HUES64 (cell line): Measurements from ENCODE around the gene OPHN1.

Source experiments
- H3K27ac ChIP-seq: 2 replicates; pipeline ENCODE4 v1.7.0; 2013; ENCODE audit warnings: low read depth, low read length, inconsistent platforms
- H3K27me3 ChIP-seq: 2 replicates; pipeline ENCODE4 v1.6.1; 2013; ENCODE audit warnings: mild to moderate bottlenecking, low read length; ENCODE audit not compliant: insufficient read depth
- H3K36me3 ChIP-seq: 2 replicates; pipeline ENCODE4 v1.6.1; 2013; ENCODE audit warnings: mild to moderate bottlenecking, low read length; ENCODE audit not compliant: insufficient read depth
- H3K4me1 ChIP-seq: 2 replicates; pipeline ENCODE4 v1.6.1; 2013; ENCODE audit warnings: mild to moderate bottlenecking, low read length, moderate library complexity; ENCODE audit not compliant: insufficient read depth
- H3K4me3 ChIP-seq: 2 replicates; pipeline ENCODE4 v1.5.1; 2013; ENCODE audit warnings: mild to moderate bottlenecking, low read length, moderate library complexity
- H3K9ac ChIP-seq: 2 replicates; pipeline ENCODE4 v1.6.1; 2013; ENCODE audit warnings: mild to moderate bottlenecking, low read depth, low read length
- H3K9me3 ChIP-seq: 2 replicates; pipeline ENCODE4 v1.6.1; 2013; ENCODE audit warnings: low read depth, low read length; ENCODE audit not compliant: insufficient read depth
- WGBS: fragments of 150-250, 120-280 bp; methylation state at CpG from one replicate; pipeline ENCODE4 v1.1.7; 2013; ENCODE audit warnings: missing lambda C conversion rate; 5-methylcytosine and 5-hydroxymethylcytosine counted together

Gene OPHN1

GRCh38 chrX:68422478-68422877 is 10.8 kb downstream of the OPHN1 start:
- Histone ChIP-seq H3K9ac (no peak overlapping the region), H3K9me3 (no peaks in the 10 kb centered on the region), H3K36me3 (no peaks in the 10 kb centered on the region), H3K4me1 (no peaks in the 10 kb centered on the region), H3K27ac (no peak overlapping the region), H3K4me3 (no peak overlapping the region), H3K27me3 (no peaks in the 10 kb centered on the region)

- no peak overlapping the region for H3K27ac ChIP-seq
- H3K27me3 ChIP-seq: no peaks in the 10 kb centered on the region
- H3K9ac ChIP-seq: no peak overlapping the region
- no peaks in the 10 kb centered on the region for H3K4me1 ChIP-seq
- no peaks in the 10 kb centered on the region for H3K9me3 ChIP-seq
- WGBS: 83% methylated on average over 1 of the region's 3 CpGs
- no peaks in the 10 kb centered on the region for H3K36me3 ChIP-seq
- H3K4me3 ChIP-seq: no peak overlapping the region
These were observed 11.7 kb downstream of the OPHN1 start for GRCh38 chrX:68421636-68422035.

- Histone ChIP-seq H3K27ac (no peak overlapping the region), H3K36me3 (no peaks in the 10 kb centered on the region), H3K27me3 (no peaks in the 10 kb centered on the region), H3K9ac (no peak overlapping the region), H3K4me3 (no peak overlapping the region), H3K9me3 (no peaks in the 10 kb centered on the region), H3K4me1 (no peaks in the 10 kb centered on the region)
- 81% methylated on average over 2 of the region's 2 CpGs for WGBS
These were observed 12.7 kb downstream of the OPHN1 start for GRCh38 chrX:68420559-68420958.

GRCh38 chrX:68419975-68420374 is 13.3 kb downstream of the OPHN1 start:
- Histone ChIP-seq H3K4me1 (no peaks in the 10 kb centered on the region), H3K4me3 (no peak overlapping the region), H3K9me3 (no peaks in the 10 kb centered on the region), H3K9ac (no peak overlapping the region), H3K27ac (no peak overlapping the region), H3K27me3 (no peaks in the 10 kb centered on the region), H3K36me3 (no peaks in the 10 kb centered on the region)
- 67% methylated on average over 3 of the region's 3 CpGs for WGBS

DNA sequence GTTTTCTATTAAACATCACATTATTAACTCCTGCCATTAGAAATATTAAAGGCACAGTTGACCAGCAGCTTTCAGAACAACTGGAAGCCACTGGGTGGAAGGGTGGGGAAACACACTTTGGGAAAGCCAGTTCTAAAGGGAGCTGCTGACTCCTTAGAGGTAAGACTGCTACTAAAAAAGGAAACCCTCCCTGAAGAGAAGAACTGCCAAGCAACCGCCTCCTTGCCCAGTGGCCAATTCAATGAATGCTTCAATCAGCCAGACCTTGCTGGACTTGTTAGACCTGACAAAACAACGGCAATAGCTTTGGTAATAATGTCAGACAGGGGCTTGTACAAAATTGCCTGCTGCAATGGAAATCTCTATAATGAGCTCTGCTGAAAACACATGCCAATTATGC is 15.6 kb downstream of the OPHN1 start:
- Histone ChIP-seq H3K4me3 (no peak overlapping the region), H3K9me3 (no peaks in the 10 kb centered on the region), H3K27ac (no peak overlapping the region), H3K4me1 (no peaks in the 10 kb centered on the region), H3K9ac (no peak overlapping the region), H3K27me3 (no peaks in the 10 kb centered on the region), H3K36me3 (no peaks in the 10 kb centered on the region)
- 100% methylated on average over 2 of the region's 2 CpGs for WGBS

DNA sequence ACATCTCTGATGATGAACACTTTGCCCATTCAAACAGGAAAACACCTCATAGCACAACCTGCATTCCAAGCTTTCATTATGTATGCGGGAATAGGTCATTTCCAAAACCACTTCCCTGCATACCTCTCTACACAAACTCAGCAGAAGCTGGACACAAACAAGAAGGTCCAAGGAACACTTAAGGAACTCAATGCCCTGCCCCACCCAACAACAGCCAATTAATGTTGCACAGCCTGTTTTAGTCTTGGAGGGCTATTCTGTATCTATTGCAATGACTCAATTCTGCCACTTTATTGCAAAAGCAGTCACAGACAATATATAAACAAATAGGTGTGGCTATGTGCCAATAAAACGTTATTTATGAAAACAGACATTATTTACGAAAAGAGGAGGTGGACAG is 16.7 kb downstream of the OPHN1 start:
- no peaks in the 10 kb centered on the region for H3K9me3 ChIP-seq
- H3K4me1 ChIP-seq: no peaks in the 10 kb centered on the region
- 98% methylated on average over 3 of the region's 3 CpGs for WGBS

GRCh38 chrX:68415316-68415715 is 18.0 kb downstream of the OPHN1 start:
- Histone ChIP-seq H3K27ac (no peak overlapping the region), H3K36me3 (no peaks in the 10 kb centered on the region), H3K9ac (no peak overlapping the region), H3K9me3 (no peaks in the 10 kb centered on the region), H3K27me3 (no peaks in the 10 kb centered on the region), H3K4me1 (no peaks in the 10 kb centered on the region), H3K4me3 (no peak overlapping the region)
- WGBS: 100% methylated on average over 1 of the region's 1 CpG

More for the DNA sequence above, 16.7 kb downstream of the OPHN1 start:
- Histone ChIP-seq H3K27ac (no peak overlapping the region), H3K27me3 (no peaks in the 10 kb centered on the region), H3K4me3 (no peak overlapping the region), H3K9ac (no peak overlapping the region), H3K36me3 (no peaks in the 10 kb centered on the region)

DNA sequence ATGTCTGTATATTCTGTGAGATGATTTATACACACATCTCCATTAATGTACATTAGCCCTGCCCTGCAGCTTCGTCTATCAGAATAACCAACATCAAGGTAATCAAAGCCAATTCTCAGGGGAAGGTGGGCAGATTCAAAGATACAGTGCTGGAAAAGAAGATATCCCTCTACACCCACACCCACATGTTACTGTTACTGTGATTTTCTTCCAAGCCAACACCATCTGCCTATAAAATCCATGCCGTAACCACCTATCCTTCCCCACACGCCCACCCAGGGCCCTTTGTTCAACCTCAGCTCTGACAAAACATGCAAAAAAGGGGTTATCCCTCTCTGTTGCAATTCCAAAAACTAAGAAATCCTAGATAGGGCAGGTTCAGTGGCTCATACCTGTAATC is 20.0 kb downstream of the OPHN1 start:
- 92% methylated on average over 3 of the region's 3 CpGs for WGBS
- Histone ChIP-seq H3K9me3 (no peaks in the 10 kb centered on the region), H3K36me3 (no peaks in the 10 kb centered on the region), H3K27ac (no peak overlapping the region), H3K4me3 (no peak overlapping the region), H3K27me3 (no peaks in the 10 kb centered on the region), H3K4me1 (no peaks in the 10 kb centered on the region), H3K9ac (no peak overlapping the region)

- Histone ChIP-seq H3K4me3 (no peak overlapping the region), H3K36me3 (no peaks in the 10 kb centered on the region), H3K27me3 (no peaks in the 10 kb centered on the region), H3K9ac (no peak overlapping the region), H3K4me1 (no peaks in the 10 kb centered on the region), H3K27ac (no peak overlapping the region), H3K9me3 (no peaks in the 10 kb centered on the region)
- 95% methylated on average over 3 of the region's 3 CpGs for WGBS
These were observed 21.6 kb downstream of the OPHN1 start for GRCh38 chrX:68411729-68412128.

GRCh38 chrX:68409194-68409593 is 24.1 kb downstream of the OPHN1 start:
- Histone ChIP-seq H3K9ac (no peak overlapping the region), H3K27ac (no peak overlapping the region), H3K27me3 (no peaks in the 10 kb centered on the region), H3K4me1 (no peaks in the 10 kb centered on the region), H3K36me3 (no peaks in the 10 kb centered on the region), H3K4me3 (no peak overlapping the region), H3K9me3 (no peaks in the 10 kb centered on the region)
- WGBS: 100% methylated on average over 1 of the region's 1 CpG

- H3K4me1 ChIP-seq: no peaks in the 10 kb centered on the region
- no peaks in the 10 kb centered on the region for H3K9me3 ChIP-seq
- H3K4me3 ChIP-seq: no peak overlapping the region
- H3K9ac ChIP-seq: no peak overlapping the region
- H3K27ac ChIP-seq: no peak overlapping the region
- H3K36me3 ChIP-seq: no peaks in the 10 kb centered on the region
- 94% methylated on average over 6 of the region's 6 CpGs for WGBS
- no peaks in the 10 kb centered on the region for H3K27me3 ChIP-seq
These were observed 29.8 kb downstream of the OPHN1 start for GRCh38 chrX:68403522-68403921.

- Histone ChIP-seq H3K36me3 (no peaks in the 10 kb centered on the region), H3K4me1 (no peaks in the 10 kb centered on the region), H3K9me3 (no peaks in the 10 kb centered on the region), H3K27me3 (no peaks in the 10 kb centered on the region), H3K27ac (no peak overlapping the region), H3K4me3 (no peak overlapping the region), H3K9ac (no peak overlapping the region)
- WGBS: 100% methylated on average over 2 of the region's 2 CpGs
These were observed 30.3 kb downstream of the OPHN1 start for GRCh38 chrX:68403038-68403437.
